Neural progenitor cell (in vitro differentiated cells): ENCODE measurements around the gene MAGEA9.
"Not testable (repeated sequence)": the region's sequence is repeated elsewhere in the genome, so short reads cannot be mapped to it uniquely, and the experiment has no call there.

Experiments
- CTCF ChIP-seq: fragments of 200-600 bp; sonication (generic); IDR thresholded peaks from 2 replicates; pipeline ENCODE4 v1.5.1; 2017; ENCODE audit warnings: antibody characterized with exemption, mild to moderate bottlenecking
- EZH2 ChIP-seq: fragments of 200-600 bp; sonication (generic); IDR thresholded peaks from 2 replicates; pipeline ENCODE4 v1.6.1; 2017; ENCODE audit warnings: antibody characterized with exemption, mild to moderate bottlenecking, moderate library complexity
- EZH2phosphoT487 ChIP-seq: fragments of 200-600 bp; sonication (generic); IDR thresholded peaks from 2 replicates; pipeline ENCODE4 v1.6.1; 2017; ENCODE audit warnings: antibody characterized with exemption

- not testable (repeated sequence) for TF ChIP-seq CTCF, EZH2, EZH2phosphoT487
Observed at GRCh38 chrX:149758715-149759078, 23.0 kb upstream of the MAGEA9 start.
